SJCRH30 (cell line): ENCODE data around the gene COL25A1. TPM values are rescaled to one million over a fixed set of nuclear protein-coding genes. Genes with fewer than 3 reads are reported as not detected.
"Not testable (repeated sequence)": the region's sequence is repeated elsewhere in the genome, so short reads cannot be mapped to it uniquely, and the experiment has no call there.

Experiments used
- DNase-seq, 2 experiments: peaks; one replicate each; pipeline ENCODE4 v3.0.0-alpha.2; 2015 to 2020
- H3K27ac ChIP-seq: fragments of 250-450 bp; sonication (Bioruptor Pico); 2 replicates; pipeline ENCODE4 v1.5.1; 2020; ENCODE audit warnings: mild to moderate bottlenecking, moderate library complexity
- H3K27me3 ChIP-seq: fragments of 250-450 bp; sonication (Bioruptor Pico); 2 replicates; pipeline ENCODE4 v1.5.1; 2020; ENCODE audit warnings: mild to moderate bottlenecking, moderate library complexity
- H3K36me3 ChIP-seq: fragments of 250-450 bp; sonication (Bioruptor Pico); 2 replicates; pipeline ENCODE4 v1.5.1; 2020; ENCODE audit warnings: mild to moderate bottlenecking, moderate library complexity
- H3K4me1 ChIP-seq: fragments of 250-450 bp; sonication (Bioruptor Pico); 2 replicates; pipeline ENCODE4 v1.5.1; 2020; ENCODE audit warnings: mild to moderate bottlenecking, moderate library complexity
- H3K4me3 ChIP-seq: fragments of 250-450 bp; sonication (Bioruptor Pico); 2 replicates; pipeline ENCODE4 v1.5.1; 2020; ENCODE audit warnings: mild to moderate bottlenecking, moderate library complexity
- H3K9me3 ChIP-seq: fragments of 250-450 bp; sonication (Bioruptor Pico); replicated peaks from 2 replicates; pipeline ENCODE4 v1.5.1; 2020; ENCODE audit warnings: mild to moderate bottlenecking, moderate library complexity
- total RNA-seq: library from RNA; depleted of rRNA; stranded (reverse); fragments of >200 nt; shearing (Covaris generic); gene quantifications from 2 replicates; pipeline ENCODE4 v1.2.3, GENCODE V29; 2014

COL25A1 gene
- total RNA-seq, 1 experiment from 2014 or later = 13.2 TPM

GRCh38 chr4:109011241-109012026, 291.0 kb downstream of the COL25A1 start:
- Histone ChIP-seq H3K9me3 (no peaks in the 10 kb centered on the region), H3K4me1 (peaks cover 22% of the 10 kb centered on the region), H3K27ac (no peak overlapping the region), H3K36me3 (no peaks in the 10 kb centered on the region), H3K27me3 (no peaks in the 10 kb centered on the region), H3K4me3 (no peak overlapping the region)
- DNase-seq = no peak

DNA sequence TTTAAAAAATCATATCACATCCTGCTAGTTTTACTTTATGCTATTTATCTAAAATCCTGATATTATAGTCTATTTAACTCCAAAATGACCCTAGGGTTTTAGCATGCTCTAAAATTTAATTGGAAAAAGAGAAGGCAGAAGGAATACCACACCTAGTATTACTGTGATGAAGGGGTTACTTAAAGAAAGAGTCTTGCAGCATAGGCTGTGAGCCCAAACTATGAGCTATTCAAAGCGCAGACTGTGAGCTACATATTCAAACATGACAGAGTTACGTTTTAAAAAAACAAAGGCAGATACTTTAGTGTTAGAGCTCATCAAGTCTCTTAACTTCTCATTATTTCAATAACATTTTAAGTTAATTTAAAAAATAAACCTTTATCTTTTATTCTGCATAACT, 291.9 kb downstream of the COL25A1 start:
- DNase-seq = peak in 1 of 2 experiments; percentile 14
- Histone ChIP-seq H3K27me3 (no peaks in the 10 kb centered on the region), H3K4me1 (peaks cover 22% of the 10 kb centered on the region), H3K4me3 (no peak overlapping the region), H3K27ac (peak overlapping the region; percentile 76), H3K9me3 (no peaks in the 10 kb centered on the region), H3K36me3 (no peaks in the 10 kb centered on the region)

DNA sequence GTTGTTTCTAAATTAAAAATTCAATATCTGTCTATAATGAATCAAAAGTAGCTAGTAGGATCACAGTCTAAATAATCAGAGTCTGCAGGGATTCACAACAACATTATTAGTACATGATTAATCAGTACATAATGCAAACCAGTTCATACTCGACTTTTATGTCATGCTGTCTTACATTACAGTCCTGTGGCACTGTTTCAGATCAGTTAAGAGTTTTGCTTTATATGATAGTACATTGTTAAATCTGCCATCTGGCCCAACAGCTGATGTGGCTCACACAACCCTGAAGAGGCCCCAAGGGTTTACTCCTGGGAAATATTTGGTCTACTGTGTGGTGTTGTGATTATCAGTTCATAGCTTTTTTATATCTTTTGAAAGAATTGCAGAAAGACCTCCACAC, 292.5 kb downstream of the COL25A1 start:
- Histone ChIP-seq H3K36me3 (no peaks in the 10 kb centered on the region), H3K4me3 (no peak overlapping the region), H3K4me1 (peaks cover 22% of the 10 kb centered on the region), H3K9me3 (no peaks in the 10 kb centered on the region), H3K27ac (peak overlapping the region; percentile 76), H3K27me3 (no peaks in the 10 kb centered on the region)
- DNase-seq = peak; percentile 80 to 91

DNA sequence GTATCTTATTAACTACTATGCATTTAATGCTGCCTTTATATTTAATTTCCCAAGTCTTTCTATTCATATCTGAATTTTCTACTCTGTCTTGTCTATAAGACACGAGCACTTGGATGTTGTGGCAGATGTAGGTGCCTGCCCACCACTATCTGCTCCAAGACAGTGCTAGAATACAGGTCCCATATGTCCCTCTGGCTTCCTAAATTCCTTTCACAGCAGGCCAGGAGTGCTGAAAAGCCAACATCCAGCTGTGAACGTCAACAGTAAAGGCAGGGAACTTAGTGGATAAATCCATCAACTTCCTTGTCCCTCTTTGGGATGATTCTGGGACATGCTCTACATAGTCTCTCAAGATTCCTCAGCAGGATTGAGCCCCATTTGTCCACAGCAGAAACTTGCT, 294.5 kb downstream of the COL25A1 start:
- H3K36me3 ChIP-seq = no peaks in the 10 kb centered on the region
- no peak overlapping the region for H3K4me3 ChIP-seq
- H3K4me1 ChIP-seq = peaks cover 22% of the 10 kb centered on the region
- H3K27ac ChIP-seq = no peak overlapping the region
- no peak for DNase-seq
- no peaks in the 10 kb centered on the region for H3K9me3 ChIP-seq
- H3K27me3 ChIP-seq = no peaks in the 10 kb centered on the region

- no peaks in the 10 kb centered on the region for H3K36me3 ChIP-seq
- H3K4me1 ChIP-seq = peaks cover 14% of the 10 kb centered on the region
- peak in 1 of 2 experiments; percentile 17 for DNase-seq
- no peak overlapping the region for H3K27ac ChIP-seq
- H3K27me3 ChIP-seq = no peaks in the 10 kb centered on the region
- no peaks in the 10 kb centered on the region for H3K9me3 ChIP-seq
- H3K4me3 ChIP-seq = no peak overlapping the region
Observed at GRCh38 chr4:109005523-109005922, 296.9 kb downstream of the COL25A1 start.

DNA sequence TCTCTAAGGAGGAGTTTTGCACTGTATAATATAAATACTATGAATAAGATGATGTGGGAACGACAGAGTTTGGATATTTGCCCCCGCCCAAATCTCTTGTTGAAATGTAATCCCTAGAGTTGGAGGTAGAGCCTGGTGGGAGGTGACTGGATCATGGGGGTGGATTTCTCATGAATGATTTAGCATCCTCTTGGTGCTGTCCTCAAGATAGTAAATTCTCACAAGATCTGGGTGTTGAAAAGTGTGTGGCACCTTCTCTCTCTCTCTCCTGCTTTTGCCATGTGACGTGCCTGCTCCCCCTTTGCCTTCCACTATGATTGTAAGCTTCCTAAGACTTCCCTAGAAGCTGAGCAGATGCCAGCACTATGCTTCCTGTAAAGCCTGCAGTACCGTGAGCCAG, 298.0 kb downstream of the COL25A1 start:
- H3K36me3 ChIP-seq = no peaks in the 10 kb centered on the region
- no peaks in the 10 kb centered on the region for H3K27me3 ChIP-seq
- no peaks in the 10 kb centered on the region for H3K9me3 ChIP-seq
- DNase-seq = no peak
- H3K27ac ChIP-seq = no peak overlapping the region
- peaks cover 5% of the 10 kb centered on the region; the same call in 1 of the 2 replicates for H3K4me1 ChIP-seq
- H3K4me3 ChIP-seq = no peak overlapping the region

- Histone ChIP-seq H3K4me3 (no peak overlapping the region), H3K36me3 (no peaks in the 10 kb centered on the region), H3K27ac (no peak overlapping the region), H3K27me3 (no peaks in the 10 kb centered on the region), H3K9me3 (no peaks in the 10 kb centered on the region), H3K4me1 (peaks cover under 1% of the 10 kb centered on the region; the same call in 1 of the 2 replicates)
- no peak for DNase-seq
Observed at GRCh38 chr4:109003964-109004363, 298.5 kb downstream of the COL25A1 start.

DNA sequence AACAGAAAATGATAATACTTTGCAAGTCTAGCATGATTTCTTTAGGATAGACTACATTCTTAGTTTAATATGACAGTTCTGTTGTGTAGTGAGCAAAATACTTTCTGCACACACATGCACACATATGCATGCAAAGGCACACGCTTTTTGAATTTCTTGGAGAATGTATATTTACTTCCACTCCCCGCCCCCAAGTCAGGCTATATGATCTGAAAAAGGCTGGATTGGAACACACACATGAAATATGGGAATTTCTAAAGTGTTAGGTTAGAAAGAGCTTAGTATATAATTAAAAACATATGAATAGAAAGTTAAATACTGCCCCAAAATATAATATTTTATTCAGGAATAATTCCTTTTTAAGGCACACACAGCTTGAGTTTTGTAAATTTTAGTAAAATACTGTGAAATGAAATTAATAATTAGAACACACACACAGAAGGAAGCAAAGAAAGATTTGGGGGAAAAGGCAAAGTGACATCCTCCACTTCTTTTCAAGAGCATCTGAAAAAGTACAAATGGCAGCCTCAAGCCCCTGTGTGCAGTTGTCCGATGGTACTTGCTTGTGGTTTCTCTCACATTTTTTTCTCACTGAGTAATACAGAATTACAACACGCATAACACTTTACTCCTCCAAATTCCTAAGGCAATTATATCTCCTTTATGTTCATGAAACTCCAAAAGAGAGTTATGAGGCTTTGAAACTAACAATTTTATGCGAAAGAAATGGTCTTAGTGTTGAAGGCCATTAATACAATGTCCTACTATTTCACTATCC, 310.7 kb downstream of the COL25A1 start:
- peak; percentile 20 to 54 for DNase-seq
- no peaks in the 10 kb centered on the region for H3K36me3 ChIP-seq

DNA sequence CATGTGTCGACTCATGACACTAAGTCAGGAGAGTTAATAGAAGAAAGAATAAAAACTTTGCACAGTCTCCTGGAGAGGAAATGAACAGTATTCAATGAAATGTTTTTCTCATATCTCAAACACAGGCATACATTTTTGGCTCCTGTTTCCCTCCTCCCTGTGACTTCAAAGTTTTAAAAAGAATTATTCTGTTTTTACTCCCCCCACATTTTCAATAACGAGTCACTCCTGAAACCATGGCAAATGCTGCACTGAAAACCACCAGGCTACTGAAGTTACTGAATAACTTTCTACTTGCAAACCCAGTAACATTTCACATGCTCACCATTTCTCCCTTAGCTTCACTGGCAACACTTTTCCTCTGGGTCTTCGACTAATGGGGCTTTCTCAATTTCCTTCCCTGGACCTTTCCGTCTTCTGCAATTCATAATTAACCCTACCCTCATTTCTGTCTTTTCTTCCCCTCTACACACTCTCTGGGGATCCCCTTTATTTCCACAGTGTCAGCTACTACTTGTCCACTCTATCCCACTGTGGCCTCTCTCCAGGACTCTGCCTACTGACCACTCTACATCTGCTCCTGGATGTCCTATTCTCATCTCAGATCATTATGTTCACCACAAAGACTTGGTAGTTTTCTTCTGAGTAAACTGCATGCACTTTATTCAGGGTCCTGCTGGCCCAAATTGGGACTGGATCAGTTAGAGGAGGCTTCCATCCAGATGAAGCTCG, 313.8 kb downstream of the COL25A1 start:
- no peak overlapping the region for H3K27ac ChIP-seq
- no peaks in the 10 kb centered on the region for H3K27me3 ChIP-seq
- no peak overlapping the region for H3K4me3 ChIP-seq
- DNase-seq = no peak
- H3K9me3 ChIP-seq = no peaks in the 10 kb centered on the region
- peaks cover 15% of the 10 kb centered on the region for H3K4me1 ChIP-seq
- no peaks in the 10 kb centered on the region for H3K36me3 ChIP-seq

More for the DNA sequence above, 310.7 kb downstream of the COL25A1 start:
- Histone ChIP-seq H3K4me3 (no peak overlapping the region), H3K9me3 (no peaks in the 10 kb centered on the region), H3K27ac (0 out of 2 replicates have a peak overlapping the region, but pooled peaks have one; percentile 6), H3K4me1 (peaks cover 15% of the 10 kb centered on the region), H3K27me3 (no peaks in the 10 kb centered on the region)

- not testable (repeated sequence) for DNase-seq, H3K9me3 ChIP-seq, H3K27ac ChIP-seq, H3K36me3 ChIP-seq, H3K27me3 ChIP-seq, H3K4me3 ChIP-seq, H3K4me1 ChIP-seq
Observed at GRCh38 chr4:108984495-108984894, 318.0 kb downstream of the COL25A1 start.

DNA sequence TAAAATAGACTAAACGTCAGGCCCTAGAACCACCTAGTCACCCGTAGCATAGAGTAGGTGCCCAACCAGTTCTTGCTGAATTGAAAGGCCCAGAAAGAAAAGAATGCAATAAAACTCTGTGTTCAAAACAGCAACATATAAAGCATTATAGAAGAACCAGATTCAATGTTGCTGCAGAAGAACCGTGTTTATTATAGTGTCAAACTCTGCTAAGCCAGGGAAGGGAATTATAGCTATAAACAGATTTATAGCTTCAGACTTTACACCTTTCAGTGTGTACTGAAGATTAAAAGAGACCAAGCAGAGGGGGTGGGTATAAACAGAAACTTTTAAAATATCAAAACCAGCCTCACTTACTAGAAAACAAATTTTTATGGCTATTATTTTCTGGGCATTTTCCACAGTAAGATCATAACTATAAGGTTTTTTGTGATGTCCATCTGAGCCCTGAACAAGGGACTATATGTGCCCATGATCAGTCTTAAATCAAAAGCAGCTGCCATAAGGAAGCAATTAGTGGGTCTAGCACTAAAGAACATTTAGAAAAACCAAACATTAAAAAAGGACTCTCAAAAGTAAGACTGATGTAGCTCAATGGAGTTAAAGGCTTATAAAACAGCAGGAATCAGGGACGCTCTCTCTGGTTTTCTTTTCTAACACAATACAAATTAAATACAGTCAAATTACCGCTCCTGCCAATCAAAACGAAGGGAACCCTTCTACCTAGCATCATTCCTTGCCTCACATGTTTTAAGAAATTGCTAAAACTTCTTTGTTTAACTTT, 319.9 kb downstream of the COL25A1 start:
- Histone ChIP-seq H3K4me3 (no peak overlapping the region), H3K27me3 (no peaks in the 10 kb centered on the region), H3K4me1 (peaks cover 6% of the 10 kb centered on the region), H3K27ac (no peak overlapping the region), H3K36me3 (no peaks in the 10 kb centered on the region), H3K9me3 (no peaks in the 10 kb centered on the region)
- no peak for DNase-seq

DNA sequence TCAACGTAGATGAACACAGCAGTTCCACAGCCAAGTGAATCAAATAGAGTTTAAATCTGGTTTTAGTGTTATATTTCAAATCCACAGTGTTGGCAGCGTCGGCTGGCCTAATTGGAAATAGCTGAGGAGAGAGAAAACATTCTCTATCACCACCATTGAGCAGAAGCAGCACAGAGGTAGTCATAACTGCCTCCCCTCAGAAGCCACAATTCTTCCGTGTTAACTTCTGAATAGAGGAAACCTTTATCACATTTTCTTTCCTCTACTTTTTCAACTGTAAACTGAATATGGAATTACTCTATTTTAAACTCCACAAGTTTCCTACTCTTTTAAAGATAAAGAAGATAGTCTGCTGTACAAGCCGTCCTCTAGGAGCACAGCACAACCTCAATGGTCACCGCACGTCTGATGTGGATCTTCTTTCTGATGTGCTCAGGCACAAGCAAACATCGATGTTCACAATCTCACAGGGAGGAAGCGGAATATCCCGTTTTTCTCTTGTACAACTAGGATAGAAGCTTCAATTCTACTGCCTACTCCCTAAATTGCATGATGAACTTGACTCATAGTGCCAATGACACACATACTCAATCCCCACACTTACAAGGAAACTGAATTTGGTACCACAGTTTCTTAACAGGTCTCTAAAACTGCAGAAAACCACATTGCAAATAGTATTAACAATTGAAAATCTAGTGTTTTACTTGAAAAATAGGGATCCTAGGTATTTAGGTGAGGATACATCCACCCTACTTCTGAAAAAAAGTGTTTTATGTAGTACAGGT, 321.8 kb downstream of the COL25A1 start:
- no peaks in the 10 kb centered on the region for H3K9me3 ChIP-seq

DNA sequence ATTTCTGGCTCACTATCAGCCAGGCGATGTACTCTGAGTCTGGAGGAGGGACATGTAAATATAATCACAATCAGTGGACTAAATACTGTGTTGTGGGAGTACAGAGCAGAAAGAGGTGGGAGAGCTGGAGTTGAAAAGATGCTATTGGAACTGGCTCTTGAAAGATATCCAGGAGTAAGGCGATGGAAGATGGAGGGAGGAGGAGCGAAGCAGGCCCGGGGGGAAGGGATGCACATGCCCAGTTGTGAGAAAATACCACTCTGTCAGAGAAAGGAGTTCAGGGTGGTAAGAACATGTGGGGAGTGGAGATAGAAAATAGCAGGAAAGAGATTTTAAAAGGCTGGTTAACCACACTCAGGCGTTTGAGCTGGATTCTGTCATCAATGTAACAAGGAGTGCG, 322.7 kb downstream of the COL25A1 start:
- H3K4me3 ChIP-seq = no peak overlapping the region
- H3K27me3 ChIP-seq = no peaks in the 10 kb centered on the region
- no peak for DNase-seq
- H3K4me1 ChIP-seq = peaks cover 10% of the 10 kb centered on the region
- H3K36me3 ChIP-seq = no peaks in the 10 kb centered on the region
- no peak overlapping the region for H3K27ac ChIP-seq
- no peaks in the 10 kb centered on the region for H3K9me3 ChIP-seq

More for the DNA sequence above, 321.8 kb downstream of the COL25A1 start:
- Histone ChIP-seq H3K27me3 (no peaks in the 10 kb centered on the region), H3K4me3 (no peak overlapping the region), H3K36me3 (no peaks in the 10 kb centered on the region), H3K4me1 (peaks cover 10% of the 10 kb centered on the region), H3K27ac (no peak overlapping the region)
- DNase-seq = no peak
